ENCODE results near the gene MSH3. TPM values are rescaled to one million over a fixed set of nuclear protein-coding genes. Genes with fewer than 3 reads are reported as not detected.
"Not testable (repeated sequence)": the region's sequence is repeated elsewhere in the genome, so short reads cannot be mapped to it uniquely, and the experiment has no call there.

Gene MSH3
- total RNA-seq, 1 donor from 2014 or later = 11.0 TPM

- Histone ChIP-seq H3K4me1 (no peaks in the 10 kb centered on the region), H3K27ac (replicated peaks) (no peak overlapping the region), H3K27me3 (ENCODE audit: low read depth) (no peaks in the 10 kb centered on the region), H3K9me3 (replicated peaks) (no peaks in the 10 kb centered on the region), H3K4me3 (no peak overlapping the region), H3K36me3 (peaks cover 16% of the 10 kb centered on the region)
- DNase-seq = no peak
- intact Hi-C loops (cut with micrococcal nuclease) = no loop called here
- no peak for TF ChIP-seq CTCF (IDR thresholded peaks at IDR 0.05; ENCODE audit: borderline replicate concordance)
These were observed 155.0 kb downstream of the MSH3 start for GRCh38 chr5:80809451-80809850.

DNA sequence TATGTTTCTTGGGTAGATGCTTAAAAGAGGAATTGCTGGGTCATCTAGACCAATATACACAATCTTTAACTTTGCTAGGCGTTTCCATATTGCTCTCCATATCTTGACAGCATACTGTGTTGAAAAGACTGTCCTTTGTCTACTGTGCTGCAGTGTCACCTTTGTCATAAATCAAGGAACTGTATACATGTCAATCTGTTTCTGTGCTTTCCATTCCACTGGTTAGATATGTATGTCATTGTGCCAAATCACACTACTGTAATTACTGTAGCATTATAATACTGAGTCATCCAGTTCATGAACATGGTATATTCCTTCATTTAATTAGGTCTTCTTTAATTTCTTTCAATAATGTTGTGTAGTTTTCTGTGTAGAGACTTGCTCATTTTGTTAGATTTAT is 156.0 kb downstream of the MSH3 start:
- TF ChIP-seq CTCF (IDR thresholded peaks at IDR 0.05; ENCODE audit: borderline replicate concordance) = no peak
- intact Hi-C loops (cut with micrococcal nuclease) = no loop called here

GRCh38 chr5:80816590-80816989 is 162.1 kb downstream of the MSH3 start:
- H3K27me3 ChIP-seq (ENCODE audit: low read depth) = no peaks in the 10 kb centered on the region
- H3K36me3 ChIP-seq = peaks cover 48% of the 10 kb centered on the region
- intact Hi-C loops (cut with micrococcal nuclease) = no loop called here
- no peak overlapping the region for H3K27ac ChIP-seq (replicated peaks)
- no peak overlapping the region for H3K4me3 ChIP-seq
- H3K4me1 ChIP-seq = no peaks in the 10 kb centered on the region
- TF ChIP-seq CTCF (IDR thresholded peaks at IDR 0.05; ENCODE audit: borderline replicate concordance) = no peak
- DNase-seq = no peak
- H3K9me3 ChIP-seq (replicated peaks) = peaks cover 13% of the 10 kb centered on the region

More for the DNA sequence above, 156.0 kb downstream of the MSH3 start:
- Histone ChIP-seq H3K9me3 (replicated peaks) (no peaks in the 10 kb centered on the region), H3K4me3 (no peak overlapping the region), H3K27me3 (ENCODE audit: low read depth) (no peaks in the 10 kb centered on the region), H3K36me3 (peaks cover 24% of the 10 kb centered on the region), H3K4me1 (no peaks in the 10 kb centered on the region), H3K27ac (replicated peaks) (no peak overlapping the region)
- no peak for DNase-seq

DNA sequence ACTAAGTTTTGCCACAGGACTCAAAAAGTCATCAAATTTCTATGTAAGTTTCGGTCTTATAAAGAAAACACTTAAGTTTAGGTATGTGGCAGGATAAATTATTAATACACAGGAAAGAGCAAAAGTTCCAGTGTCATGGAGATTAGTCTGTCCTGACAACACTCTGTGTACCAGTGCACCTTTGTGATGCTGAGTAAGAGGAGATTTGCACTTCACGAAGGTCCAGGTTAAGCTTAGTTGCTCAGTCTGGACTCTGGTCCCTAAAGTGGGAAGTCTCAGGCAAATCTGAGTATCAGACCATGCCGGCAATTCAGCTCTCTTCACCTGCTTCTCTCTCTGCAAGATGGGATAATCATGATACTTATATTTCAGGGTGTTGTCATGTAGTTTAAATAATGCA is 166.2 kb downstream of the MSH3 start:
- DNase-seq = no peak
- no peaks in the 10 kb centered on the region for H3K27me3 ChIP-seq (ENCODE audit: low read depth)
- no peak for TF ChIP-seq CTCF (IDR thresholded peaks at IDR 0.05; ENCODE audit: borderline replicate concordance)
- peaks cover 4% of the 10 kb centered on the region for H3K4me1 ChIP-seq
- H3K4me3 ChIP-seq = no peak overlapping the region
- no peak overlapping the region for H3K27ac ChIP-seq (replicated peaks)
- intact Hi-C loops (cut with micrococcal nuclease) = no loop called here
- peaks cover 17% of the 10 kb centered on the region for H3K9me3 ChIP-seq (replicated peaks)
- H3K36me3 ChIP-seq = peaks cover 30% of the 10 kb centered on the region

DNA sequence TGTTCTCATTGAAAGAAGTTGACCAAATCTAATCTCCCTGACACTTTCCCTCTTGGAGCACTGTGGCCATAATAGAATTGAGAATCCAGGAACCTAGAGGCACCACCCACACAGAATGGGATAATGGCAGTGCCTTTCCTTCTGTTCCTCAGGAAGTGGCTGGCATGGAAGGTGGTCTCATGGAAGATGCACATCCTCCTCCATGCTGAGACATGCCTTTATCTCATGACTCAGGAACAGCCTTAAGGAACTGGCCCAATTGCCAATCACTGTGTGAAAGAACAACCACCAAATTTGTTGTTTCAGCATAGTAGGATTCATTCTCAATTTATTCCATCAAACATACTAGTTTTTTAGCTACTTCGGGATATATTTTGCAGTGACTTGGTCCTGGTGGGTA is 168.2 kb downstream of the MSH3 start:
- intact Hi-C loops (cut with micrococcal nuclease) = no loop called here
- DNase-seq = no peak
- peaks cover 20% of the 10 kb centered on the region for H3K36me3 ChIP-seq
- H3K27ac ChIP-seq (replicated peaks) = no peak overlapping the region
- H3K27me3 ChIP-seq (ENCODE audit: low read depth) = no peaks in the 10 kb centered on the region
- H3K4me3 ChIP-seq = no peak overlapping the region
- peaks cover 11% of the 10 kb centered on the region for H3K4me1 ChIP-seq
- TF ChIP-seq CTCF (IDR thresholded peaks at IDR 0.05; ENCODE audit: borderline replicate concordance) = no peak
- peaks cover 13% of the 10 kb centered on the region for H3K9me3 ChIP-seq (replicated peaks)

DNA sequence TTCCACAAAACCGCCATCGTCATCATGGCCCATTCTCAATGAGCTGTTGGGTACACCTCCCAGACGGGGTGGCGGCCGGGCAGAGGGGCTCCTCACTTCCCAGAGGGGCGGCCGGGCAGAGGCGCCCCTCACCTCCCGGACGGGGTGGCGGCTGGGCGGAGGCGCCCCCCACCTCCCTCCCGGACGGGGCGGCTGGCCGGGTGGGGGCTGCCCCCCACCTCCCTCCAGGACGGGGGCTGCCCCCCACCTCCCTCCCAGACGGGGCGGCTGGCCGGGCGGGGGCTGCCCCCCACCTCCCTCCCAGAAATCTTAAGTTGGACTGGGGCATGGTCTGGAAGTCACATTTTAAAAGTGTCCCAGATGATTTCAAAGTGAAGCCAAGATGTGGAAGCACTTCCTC is 169.7 kb downstream of the MSH3 start:
- intact Hi-C loops (cut with micrococcal nuclease); H3K27me3 ChIP-seq (ENCODE audit: low read depth); DNase-seq; H3K27ac ChIP-seq (replicated peaks); H3K4me3 ChIP-seq: not testable (repeated sequence)
- Histone ChIP-seq H3K4me1 (peaks cover 11% of the 10 kb centered on the region), H3K9me3 (replicated peaks) (peaks cover 16% of the 10 kb centered on the region), H3K36me3 (peaks cover 25% of the 10 kb centered on the region)
